RPMI8226 (cell line): ENCODE data around the gene WDFY1.
"Not testable (repeated sequence)": the region's sequence is repeated elsewhere in the genome, so short reads cannot be mapped to it uniquely, and the experiment has no call there.

ENCODE experiments used
- DNase-seq: peaks from one replicate; pipeline ENCODE4 v3.0.0-alpha.2; 2015

Gene WDFY1

DNA sequence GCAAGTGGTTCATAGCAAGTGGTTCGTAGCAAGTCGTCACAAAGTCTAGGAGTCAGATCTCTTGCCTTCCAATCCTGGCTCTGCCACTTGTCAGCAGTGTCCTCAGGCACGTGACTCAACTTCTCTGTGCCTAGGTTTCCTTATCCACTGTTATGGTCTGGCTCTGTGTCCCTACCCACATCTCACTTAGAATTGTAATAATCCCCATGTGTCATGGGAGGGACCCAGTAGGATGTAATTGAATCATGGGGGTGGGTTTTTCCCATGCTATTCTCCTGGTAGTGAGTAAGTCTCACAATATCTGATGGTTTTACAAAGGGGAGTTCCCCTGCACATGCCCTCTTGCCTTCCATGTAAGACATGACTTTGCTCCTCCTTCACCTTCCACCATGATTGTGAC lies 55.9 kb downstream of the WDFY1 start:
- DNase-seq: no peak

DNA sequence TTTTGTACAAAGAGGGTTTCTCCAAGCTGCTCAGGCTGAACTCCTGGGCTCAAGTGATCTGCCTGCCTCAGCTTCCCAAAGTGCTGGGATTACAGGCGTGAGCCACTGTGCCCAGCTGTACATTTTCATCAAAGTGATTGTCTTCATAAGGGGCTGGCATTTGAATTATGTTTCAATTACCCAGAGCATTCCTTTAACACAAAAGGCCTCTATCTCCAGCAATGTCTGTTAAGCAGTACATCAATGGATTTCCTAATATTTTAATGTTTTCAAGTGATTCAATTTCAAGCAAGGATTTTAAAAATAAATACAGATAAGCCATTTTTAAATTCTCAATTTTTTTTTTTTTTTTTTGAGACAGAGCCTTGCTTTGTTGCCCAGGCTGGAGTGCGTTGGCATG lies 56.9 kb downstream of the WDFY1 start:
- DNase-seq: no peak

DNA sequence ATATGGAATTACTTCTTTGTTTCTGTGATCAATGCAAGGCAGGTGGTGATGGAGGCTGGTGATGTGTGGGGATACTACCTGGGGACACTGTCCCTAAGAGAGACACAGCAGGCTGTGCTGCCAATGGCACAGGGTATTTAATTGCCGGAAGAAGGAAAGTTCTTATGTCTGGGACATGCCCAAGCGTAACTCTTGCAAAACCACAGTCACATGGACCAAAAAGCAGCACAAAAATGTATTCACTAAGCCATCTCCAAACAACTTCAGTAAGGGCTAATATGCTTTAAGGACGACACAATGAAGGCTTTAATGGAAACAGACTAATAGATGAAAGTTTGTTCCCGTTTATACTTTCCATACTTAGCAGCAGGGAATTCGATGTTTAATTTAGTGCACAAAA lies 58.0 kb downstream of the WDFY1 start:
- no peak for DNase-seq

DNA sequence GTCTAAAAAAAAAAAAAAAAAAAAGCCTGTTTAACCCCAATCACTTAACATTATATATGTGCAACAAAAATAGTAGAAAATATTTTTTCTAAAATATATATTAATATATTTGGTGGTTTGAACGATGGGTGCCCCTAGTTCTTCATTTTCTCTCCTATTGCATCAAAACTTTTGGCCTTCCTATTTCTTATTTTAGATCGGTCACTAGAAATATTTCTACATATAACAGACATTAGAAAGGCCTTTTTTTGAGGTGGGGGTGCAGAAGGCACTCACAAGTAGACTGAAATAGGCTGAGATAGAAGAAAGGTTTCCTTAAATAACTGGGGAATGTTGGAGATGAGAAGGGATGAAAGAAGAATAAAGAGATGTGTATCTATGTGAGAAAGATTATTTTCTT lies 58.4 kb downstream of the WDFY1 start:
- no peak for DNase-seq

DNA sequence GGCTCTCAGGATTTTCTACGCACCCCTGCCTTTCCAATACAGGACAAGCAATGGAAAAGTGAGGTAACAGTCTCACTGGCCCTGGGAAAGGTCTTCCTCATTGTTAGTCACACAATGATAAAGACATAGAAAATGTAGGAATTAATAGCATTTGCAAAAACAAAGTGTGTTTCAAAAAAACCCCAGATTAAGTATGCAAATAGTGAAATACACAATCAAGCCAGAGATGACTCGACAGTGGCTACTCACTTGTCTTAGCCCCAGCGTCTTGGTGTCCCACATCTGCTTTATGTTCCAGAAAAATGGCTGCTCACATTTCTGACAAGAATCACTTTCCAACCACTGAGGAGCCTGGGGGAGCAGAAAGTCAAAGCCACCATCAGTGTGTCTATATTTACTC lies 60.7 kb downstream of the WDFY1 start:
- no peak for DNase-seq

DNA sequence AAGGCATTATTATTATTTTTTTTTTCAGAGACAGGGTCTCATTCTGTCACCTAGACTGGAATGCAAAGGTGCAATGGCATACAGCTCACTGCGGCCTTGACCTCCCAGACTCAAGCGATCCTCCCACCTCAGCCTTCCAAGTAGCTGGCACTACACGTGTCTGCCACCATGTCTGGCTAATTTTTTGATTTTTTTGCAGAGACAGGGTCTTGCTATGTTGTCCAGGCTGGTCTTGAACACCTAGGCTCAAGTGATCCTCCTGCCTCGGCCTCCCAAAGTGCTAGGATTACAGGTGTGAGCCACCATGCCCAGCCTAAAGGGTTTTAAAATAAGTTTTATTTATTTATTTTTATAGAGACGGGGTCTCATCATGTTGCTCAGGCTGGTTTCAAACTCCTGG lies 62.4 kb downstream of the WDFY1 start:
- no peak for DNase-seq

DNA sequence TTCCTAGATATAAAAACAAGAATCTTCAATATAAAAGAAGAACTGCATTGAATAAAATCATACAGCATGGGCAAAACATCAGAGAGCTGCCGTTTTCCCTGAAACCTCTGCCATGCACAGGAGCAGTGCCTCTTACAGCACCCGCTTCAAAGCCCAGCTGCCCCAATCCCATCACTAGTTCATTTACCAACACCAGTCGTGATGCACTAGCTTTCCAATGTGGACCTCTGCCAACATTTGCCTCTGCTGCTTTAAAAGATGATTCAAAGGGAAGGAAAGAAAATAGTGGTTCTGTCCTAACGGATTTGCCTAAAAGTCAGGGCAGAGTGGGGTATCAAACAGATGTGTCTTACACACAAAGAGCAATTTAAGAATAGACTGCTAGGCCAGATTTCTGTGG lies 64.3 kb downstream of the WDFY1 start:
- DNase-seq: no peak

DNA sequence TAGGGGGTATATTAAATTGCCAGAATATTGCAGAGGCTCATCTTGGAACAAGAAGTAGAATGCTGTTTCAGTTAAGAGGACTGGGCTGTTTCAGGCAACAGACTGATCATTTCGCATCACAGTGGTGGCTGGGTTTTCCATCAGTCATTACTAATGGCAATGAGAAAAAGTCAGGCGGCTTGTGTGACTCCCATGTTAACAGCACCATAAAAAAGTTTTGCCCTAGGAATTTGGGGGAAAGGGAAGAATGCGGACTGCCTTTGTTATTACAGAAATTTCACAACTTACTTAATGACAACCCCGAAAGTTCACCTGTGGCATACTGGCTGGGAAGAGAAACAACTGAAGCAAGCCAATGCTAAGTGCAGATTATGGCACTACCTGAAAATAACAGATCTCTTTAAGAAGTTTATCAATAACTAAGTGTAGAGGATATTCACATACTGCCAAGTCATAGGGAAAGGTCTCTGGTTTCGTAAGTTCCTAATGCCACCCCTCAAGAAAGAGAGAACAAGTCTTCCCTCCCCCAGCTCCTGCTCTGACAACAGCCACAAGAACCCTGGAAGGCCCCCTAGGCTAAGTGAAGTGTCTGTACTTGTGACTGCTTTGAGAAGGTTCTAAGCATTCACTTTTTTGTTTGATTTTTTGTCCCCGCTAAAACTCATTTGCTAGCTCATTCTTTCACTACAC lies 67.3 kb downstream of the WDFY1 start:
- DNase-seq: no peak

DNA sequence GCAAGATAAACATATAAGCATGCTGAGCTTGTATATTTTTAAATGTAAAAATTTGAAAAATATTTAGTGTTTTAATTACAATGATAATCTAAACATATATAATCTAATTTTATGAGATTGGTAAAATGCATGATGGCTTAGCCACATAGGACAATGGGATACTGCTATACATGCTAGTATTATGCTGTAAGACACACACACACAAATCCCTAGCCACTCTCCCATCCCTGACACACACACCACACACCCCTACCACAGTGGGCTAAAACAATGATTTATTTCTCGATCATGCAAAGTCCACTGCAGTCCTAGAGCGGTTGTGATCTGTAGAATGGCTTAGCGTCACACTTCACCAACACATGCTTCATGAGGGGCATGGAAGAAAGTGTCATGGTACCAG lies 71.5 kb downstream of the WDFY1 start:
- no peak for DNase-seq

DNA sequence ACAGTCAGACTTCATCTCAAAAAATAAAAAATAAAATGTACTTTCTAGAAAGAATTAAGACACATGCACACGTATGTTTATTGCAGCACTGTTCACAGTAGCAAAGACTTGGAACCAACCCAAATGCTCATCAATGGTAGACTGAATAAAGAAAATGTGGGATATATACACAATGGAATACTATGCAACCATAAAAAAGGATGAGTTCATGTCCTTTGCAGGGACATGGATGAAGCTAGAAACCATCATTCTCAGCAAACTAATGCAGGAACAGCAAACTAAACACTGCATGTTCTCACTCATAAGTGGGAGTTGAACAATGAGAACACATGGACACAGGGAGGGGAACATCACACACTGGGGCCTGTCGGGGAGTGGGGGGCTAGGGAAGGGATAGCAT lies 72.4 kb downstream of the WDFY1 start:
- DNase-seq: not testable (repeated sequence)

DNA sequence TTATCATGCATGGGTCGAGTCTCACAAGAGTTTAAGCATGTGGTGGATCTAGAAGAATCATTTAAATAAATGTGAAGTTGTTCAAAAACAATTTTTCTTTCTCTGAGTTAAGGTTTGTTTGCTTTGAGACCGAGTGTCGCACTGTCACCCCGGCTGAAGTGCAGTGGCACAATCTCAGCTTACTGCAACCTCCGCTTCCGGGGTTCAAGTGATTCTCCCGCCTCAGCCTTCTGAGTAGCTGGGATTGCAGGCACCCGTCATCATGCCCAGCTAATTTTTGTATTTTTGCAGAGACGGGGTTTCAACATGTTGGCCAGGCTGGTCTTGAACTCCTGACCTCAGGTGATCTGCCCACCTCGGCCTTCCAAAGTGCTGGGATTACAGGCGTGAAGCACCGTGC lies 73.5 kb downstream of the WDFY1 start:
- DNase-seq: not testable (repeated sequence)

DNA sequence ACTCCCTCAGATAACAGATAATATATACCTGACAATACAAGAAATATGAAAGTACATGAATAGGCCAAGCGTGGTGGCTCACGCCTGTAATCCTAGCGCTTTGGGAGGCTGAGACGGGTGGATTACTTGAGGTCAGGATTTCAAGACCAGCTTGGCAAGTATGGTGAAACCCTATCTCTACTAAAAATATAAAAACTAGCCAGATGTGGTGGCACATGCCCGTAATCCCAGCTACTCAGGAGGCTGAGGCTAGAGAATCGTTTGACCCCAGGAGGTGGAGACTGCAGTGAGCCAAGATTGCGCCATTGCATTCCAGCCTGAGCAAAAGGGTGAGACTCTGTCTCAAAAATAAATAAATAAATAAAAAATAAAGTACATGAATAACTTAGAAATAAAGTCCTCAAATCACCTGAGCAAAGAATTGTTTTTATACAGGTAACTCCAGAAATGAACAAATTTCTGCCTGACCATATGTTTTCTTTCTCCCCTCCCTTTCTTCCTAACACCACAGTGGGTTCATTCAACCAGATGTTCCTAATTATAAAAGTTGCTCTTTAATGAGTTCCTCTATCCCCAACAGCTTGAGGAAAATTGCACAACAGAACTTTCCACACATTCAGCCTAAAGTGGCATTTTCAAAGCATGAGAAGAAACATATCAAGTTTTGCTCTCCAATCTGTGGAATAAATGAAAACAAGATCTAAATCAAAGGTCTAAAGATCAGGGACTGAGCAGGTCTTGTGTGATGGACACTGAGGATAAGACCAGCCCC lies 74.1 kb downstream of the WDFY1 start:
- no peak for DNase-seq

DNA sequence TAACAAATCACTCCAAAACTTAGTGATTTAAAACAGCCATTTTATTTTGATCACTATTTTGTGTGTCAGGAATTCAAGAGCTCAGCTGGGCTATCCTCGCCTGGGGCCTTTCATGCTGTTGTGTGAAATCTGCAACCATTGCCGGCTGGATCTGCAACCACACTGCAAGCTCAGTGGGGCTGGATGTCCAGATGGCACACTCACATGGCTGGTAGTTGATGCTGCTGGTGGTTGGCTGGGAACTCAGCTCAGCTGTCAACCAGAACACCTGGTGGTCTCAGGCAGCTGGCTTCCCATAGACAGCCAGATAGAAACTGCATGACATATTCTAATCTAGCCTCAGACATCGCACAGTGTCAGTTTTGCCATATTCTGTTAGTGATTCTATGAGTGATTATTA lies 77.1 kb downstream of the WDFY1 start:
- DNase-seq: peak; percentile 5

DNA sequence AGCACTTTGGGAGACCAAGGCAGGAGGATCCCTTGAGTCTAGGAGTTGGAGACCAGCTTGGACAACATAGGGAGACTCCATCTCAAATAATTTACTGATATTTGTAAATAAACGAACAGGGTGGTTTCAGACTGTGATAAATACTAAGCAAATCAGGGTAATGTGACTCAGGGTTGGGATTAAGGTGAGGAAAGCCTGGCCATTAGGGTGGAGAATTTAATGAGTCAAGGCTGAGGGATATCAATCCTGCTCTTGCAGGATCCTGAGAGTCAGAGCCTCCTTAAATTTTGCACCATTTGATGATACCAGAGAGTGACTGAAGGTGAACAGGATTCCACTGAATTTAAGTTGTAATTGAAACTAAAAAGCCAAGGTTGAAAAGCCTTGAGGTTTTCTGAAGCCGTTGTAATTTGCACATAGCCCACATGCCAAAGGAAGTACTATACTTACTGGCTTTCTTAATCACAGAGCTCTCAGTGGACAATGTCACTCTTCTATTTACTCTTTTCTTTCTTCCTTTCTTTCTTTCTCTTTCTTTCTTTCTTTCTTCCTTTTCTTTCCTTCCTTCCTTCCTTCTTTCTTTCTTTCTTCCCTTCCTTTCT lies 79.1 kb downstream of the WDFY1 start:
- no peak for DNase-seq

DNA sequence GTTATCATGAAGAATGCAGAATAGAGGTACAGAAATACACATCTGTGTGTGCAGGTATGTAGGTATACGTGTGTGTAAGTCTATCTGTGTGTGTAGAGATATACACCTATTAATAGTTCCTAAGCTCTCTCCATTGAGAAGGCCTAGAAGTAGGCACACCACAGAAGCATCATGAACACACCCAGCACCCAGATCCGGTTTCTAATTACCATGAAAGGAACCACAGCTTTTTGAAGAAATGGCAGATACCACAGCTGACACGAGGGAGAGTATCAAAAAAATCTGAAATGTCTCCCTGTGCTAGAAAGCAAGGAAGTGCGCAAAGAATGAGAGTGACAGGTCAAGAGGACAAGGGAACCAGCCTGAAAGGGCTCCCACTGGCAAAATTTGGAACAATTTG lies 80.0 kb downstream of the WDFY1 start:
- no peak for DNase-seq

DNA sequence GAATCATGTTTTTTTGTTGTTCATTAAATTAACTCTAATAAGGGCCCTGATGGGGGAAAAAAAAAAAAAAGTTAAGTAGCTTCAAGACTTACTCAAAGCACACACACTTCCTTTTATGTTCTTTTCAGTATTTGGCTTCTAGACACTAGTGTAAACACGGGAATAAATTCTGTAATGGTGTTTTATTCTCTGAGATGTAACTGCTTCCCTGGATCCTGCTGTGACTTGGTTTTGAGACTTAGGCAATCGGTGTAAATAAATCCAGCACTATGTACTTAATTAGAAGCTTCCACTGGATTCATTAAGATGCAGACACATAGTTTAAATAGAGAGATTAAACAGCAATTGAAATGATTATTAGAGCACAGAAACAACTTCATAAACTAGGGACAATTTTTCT lies 81.6 kb downstream of the WDFY1 start:
- DNase-seq: no peak

DNA sequence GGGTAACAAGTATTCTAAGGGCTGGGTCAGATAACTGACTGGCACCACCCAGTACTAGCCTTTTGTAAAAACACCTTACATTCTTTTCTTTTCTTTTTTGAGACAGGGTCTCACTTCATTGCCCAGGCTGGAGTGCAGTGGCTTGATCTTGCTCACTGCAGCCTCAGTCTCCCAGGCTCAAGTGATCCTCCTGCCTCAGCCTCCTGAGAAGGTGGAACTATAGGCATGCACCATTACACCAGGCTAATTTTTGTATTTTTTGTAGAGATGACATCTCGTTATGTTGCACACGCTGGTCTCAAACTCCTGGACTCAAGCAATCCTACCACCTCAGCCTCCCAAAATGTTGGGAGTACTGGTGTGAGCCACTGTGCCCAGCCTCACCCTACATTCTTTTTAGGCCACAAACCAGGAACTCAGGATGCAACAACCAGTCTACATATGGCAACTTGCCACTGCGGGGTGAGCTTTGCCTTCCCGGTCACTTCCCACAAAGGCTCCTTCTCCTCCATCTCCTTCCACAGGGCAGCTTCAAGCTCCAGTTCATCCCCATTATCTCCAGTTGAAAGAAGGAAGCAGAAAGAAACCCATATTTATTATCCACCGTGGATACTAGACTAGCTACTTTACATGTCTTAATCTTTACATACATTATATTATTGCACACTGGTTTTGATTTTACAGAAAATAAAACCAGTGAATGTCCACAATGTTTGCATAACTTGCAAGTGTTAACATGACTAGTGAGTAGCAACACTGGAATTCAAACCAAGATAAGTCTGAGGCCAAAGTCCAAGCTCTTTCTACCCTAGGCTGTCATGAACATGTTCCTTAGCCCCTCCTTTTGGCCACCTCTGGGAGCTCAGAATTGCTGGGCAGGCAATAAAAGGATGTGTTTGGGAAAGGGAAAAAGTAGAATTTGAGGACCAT lies 84.1 kb downstream of the WDFY1 start:
- DNase-seq: no peak

DNA sequence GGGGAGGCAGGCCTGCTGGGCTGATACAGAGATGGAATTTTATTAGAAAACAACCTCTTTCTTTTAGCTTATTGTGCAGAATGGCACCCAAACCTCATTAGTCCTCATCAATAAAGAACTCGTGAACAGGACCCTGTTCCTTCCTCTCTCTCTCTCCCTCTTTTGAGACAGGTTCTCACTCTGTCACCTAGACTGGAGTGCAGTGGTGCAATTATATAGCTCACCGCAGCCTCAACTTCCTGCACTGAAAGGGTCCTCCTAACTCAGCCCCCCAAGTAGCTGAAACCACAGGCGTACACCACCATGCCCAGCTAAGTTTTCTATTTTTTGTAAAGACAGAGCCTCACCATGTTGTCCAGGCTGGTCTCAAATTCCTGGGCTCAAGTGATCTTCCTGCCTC lies 86.1 kb downstream of the WDFY1 start:
- DNase-seq: no peak

DNA sequence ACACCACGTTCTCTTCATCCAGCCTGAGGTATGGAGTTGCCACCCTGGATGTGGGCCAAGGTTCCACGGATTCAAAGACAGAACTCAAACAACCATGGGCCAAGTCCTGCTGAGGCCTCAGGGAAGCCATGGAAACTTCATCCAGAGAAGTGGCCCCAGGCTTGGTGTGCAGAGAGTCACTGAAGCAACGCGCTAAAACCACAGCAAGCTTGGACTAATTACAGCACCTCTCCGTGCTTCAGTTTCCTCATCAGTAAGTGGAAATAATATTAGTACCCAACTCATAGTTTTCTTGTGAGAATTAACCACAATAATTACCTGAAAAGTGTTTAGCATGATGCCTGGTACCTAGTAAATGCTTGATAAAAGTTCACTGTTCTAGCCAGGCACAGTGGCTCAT lies 88.6 kb downstream of the WDFY1 start:
- DNase-seq: no peak

DNA sequence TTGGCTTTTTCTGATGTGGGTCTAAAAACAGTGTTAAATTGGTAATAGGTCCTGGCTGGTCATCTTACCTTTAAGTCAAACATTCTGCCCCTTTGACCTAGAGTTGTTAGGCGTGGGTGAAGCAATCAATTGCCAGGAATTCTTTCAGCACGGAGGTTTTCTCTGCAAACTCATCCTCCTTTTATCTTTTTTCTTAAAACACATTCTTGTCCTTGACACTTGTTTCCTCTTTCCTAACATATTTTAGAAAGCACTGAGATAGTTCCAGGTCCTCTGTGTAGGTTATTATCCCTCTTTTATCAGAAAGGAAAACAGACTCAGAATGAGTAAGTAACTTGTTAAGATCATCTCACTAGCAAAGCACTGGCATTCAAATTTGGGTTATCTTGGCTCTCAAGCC lies 89.1 kb downstream of the WDFY1 start:
- DNase-seq: no peak

DNA sequence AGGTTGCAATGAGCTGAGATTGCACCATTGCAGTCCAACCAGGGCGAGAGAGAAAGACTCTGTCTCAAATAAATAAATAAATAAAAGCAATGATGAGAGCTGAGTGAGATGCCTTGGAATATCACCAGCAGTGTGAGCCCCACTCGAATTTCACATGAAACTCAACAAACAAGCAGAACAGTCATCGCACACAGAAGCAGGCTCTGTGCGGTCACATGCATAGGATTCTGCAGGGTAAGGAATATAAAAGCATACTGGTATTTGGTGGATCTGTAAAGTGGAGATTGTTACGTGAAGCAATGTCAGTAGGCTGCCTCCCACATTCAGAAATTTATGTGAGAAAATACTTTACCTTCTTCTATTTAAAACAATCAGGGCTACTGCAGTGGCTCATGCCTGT lies 89.7 kb downstream of the WDFY1 start:
- DNase-seq: no peak

DNA sequence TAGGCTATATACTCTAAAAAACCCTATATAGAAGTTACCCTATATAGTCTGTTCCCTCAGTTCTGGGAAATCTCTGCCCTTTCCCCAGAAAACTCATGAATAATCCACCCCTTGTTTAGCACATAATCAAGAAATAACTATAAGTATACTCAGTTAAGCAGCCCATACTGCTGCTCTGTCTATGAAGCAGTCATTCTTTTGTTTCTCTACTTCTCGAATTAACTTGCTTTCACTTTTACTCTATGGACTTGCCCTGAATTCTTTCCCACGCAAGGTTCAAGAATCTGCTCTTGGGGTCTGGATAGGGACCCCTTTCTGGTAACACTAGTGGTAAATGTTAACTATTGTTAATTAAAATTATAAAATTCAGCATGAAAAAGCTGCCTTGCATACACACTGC lies 90.4 kb downstream of the WDFY1 start:
- DNase-seq: no peak

DNA sequence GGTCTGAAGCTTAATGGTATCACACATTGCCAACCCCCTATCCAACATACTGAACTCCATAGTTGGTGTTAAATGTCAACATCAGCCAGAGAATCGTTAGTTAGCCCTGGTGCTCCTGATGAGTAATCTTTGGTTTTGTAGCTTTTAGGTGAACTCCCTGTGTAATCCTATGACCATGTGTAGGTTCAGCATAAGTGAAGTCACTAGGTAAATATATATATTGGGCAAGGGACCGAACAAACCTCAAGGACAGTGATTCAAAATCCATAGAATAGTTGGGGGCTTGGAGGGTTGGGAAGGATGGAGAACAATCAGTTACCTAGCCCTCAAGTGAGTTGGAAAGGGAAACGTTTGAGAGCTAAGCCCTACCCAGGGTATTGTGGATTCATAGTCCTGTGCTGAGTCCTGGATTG lies 91.7 kb downstream of the WDFY1 start:
- DNase-seq: no peak
